BLaER1 (cell line): Measurements from ENCODE around the gene PDHB.

Experiments
- H3K27ac ChIP-seq: shearing (Covaris generic); formaldehyde crosslinking; 2 replicates; pipeline ENCODE4 v1.8.1; 2022
- H3K27me3 ChIP-seq: shearing (Covaris generic); formaldehyde crosslinking; 2 replicates; pipeline ENCODE4 v1.8.1; 2022
- H3K36me3 ChIP-seq: shearing (Covaris generic); formaldehyde crosslinking; 2 replicates; pipeline ENCODE4 v1.8.1; 2022
- H3K4me1 ChIP-seq: shearing (Covaris generic); formaldehyde crosslinking; 2 replicates; pipeline ENCODE4 v1.8.1; 2022
- H3K4me2 ChIP-seq: shearing (Covaris generic); formaldehyde crosslinking; 2 replicates; pipeline ENCODE4 v1.8.1; 2022
- H3K4me3 ChIP-seq: shearing (Covaris generic); formaldehyde crosslinking; 2 replicates; pipeline ENCODE4 v1.8.1; 2022
- H3K9ac ChIP-seq: shearing (Covaris generic); formaldehyde crosslinking; 2 replicates; pipeline ENCODE4 v1.8.1; 2022
- H3K9me3 ChIP-seq: shearing (Covaris generic); formaldehyde crosslinking; 2 replicates; pipeline ENCODE4 v1.8.1; 2022
- H4K20me1 ChIP-seq: shearing (Covaris generic); formaldehyde crosslinking; 2 replicates; pipeline ENCODE4 v1.8.1; 2022
- Cebpa-rat ChIP-seq: shearing (Covaris generic); IDR thresholded peaks from 2 replicates; pipeline ENCODE4 v1.8.1; 2022

Gene PDHB

GRCh38 chr3:58411036-58411435 lies 22.6 kb downstream of the PDHB start:
- no peaks in the 10 kb centered on the region for H3K9me3 ChIP-seq
- no peak overlapping the region for H3K27ac ChIP-seq
- peaks cover 9% of the 10 kb centered on the region for H3K4me1 ChIP-seq
- peaks cover 92% of the 10 kb centered on the region for H3K36me3 ChIP-seq
- no peaks in the 10 kb centered on the region for H3K27me3 ChIP-seq
- H3K4me3 ChIP-seq: no peak overlapping the region
- no peak overlapping the region for H3K4me2 ChIP-seq
- H3K9ac ChIP-seq: no peak overlapping the region
- no peak for TF ChIP-seq Cebpa-rat
- H4K20me1 ChIP-seq: no peaks in the 10 kb centered on the region; the same call in 1 of the 2 replicates

- Histone ChIP-seq H3K4me3 (no peak overlapping the region), H3K9me3 (no peaks in the 10 kb centered on the region), H3K4me1 (peaks cover 9% of the 10 kb centered on the region), H4K20me1 (no peaks in the 10 kb centered on the region; the same call in 1 of the 2 replicates), H3K36me3 (peaks cover 93% of the 10 kb centered on the region), H3K4me2 (no peak overlapping the region), H3K9ac (no peak overlapping the region), H3K27ac (no peak overlapping the region), H3K27me3 (no peaks in the 10 kb centered on the region)
- no peak for TF ChIP-seq Cebpa-rat
Observed at GRCh38 chr3:58409663-58410062, 24.0 kb downstream of the PDHB start.

DNA sequence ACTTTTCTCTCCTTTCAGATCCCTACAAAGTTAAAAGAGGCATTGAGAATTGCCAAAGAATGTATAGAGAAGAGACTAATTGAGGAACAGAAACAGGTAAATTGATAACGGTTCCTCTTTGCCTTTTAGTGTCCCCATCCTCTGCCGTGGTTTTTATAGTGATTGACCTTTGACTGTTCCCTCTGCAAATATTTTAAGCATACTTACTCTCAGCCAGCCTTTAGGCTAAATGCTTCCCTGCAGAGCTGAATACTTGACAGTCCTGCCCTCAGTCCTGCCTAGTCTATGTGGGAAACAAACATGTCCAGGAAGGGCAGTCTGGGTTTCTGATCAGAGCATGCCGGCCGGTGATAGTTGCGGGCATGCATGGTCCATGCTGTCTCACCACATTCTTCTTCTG lies 24.7 kb downstream of the PDHB start:
- H3K4me2 ChIP-seq: no peak overlapping the region
- no peaks in the 10 kb centered on the region for H3K9me3 ChIP-seq
- H3K36me3 ChIP-seq: peaks cover 100% of the 10 kb centered on the region

GRCh38 chr3:58404396-58404795 lies 29.2 kb downstream of the PDHB start:
- no peaks in the 10 kb centered on the region; the same call in 1 of the 2 replicates for H4K20me1 ChIP-seq
- TF ChIP-seq Cebpa-rat: no peak
- H3K36me3 ChIP-seq: peaks cover 93% of the 10 kb centered on the region
- peaks cover 12% of the 10 kb centered on the region; the same call in 1 of the 2 replicates for H3K4me1 ChIP-seq
- no peaks in the 10 kb centered on the region for H3K9me3 ChIP-seq
- no peak overlapping the region for H3K4me3 ChIP-seq
- no peaks in the 10 kb centered on the region for H3K27me3 ChIP-seq
- no peak overlapping the region for H3K9ac ChIP-seq
- H3K4me2 ChIP-seq: no peak overlapping the region
- H3K27ac ChIP-seq: no peak overlapping the region

More for the DNA sequence above, 24.7 kb downstream of the PDHB start:
- Histone ChIP-seq H3K4me3 (no peak overlapping the region), H3K4me1 (peaks cover 2% of the 10 kb centered on the region), H3K9ac (no peak overlapping the region), H3K27me3 (no peaks in the 10 kb centered on the region), H4K20me1 (no peaks in the 10 kb centered on the region; the same call in 1 of the 2 replicates), H3K27ac (no peak overlapping the region)
- TF ChIP-seq Cebpa-rat: no peak

GRCh38 chr3:58403513-58404109 lies 30.0 kb downstream of the PDHB start:
- H3K27me3 ChIP-seq: no peaks in the 10 kb centered on the region
- peaks cover 93% of the 10 kb centered on the region for H3K36me3 ChIP-seq
- peaks cover 12% of the 10 kb centered on the region; the same call in 1 of the 2 replicates for H3K4me1 ChIP-seq
- H3K9ac ChIP-seq: no peak overlapping the region
- no peak overlapping the region for H3K4me3 ChIP-seq
- no peaks in the 10 kb centered on the region; the same call in 1 of the 2 replicates for H4K20me1 ChIP-seq
- H3K27ac ChIP-seq: no peak overlapping the region
- no peak overlapping the region for H3K4me2 ChIP-seq
- H3K9me3 ChIP-seq: no peaks in the 10 kb centered on the region
- TF ChIP-seq Cebpa-rat: no peak

- H3K36me3 ChIP-seq: peaks cover 93% of the 10 kb centered on the region
- TF ChIP-seq Cebpa-rat: no peak
- H3K4me3 ChIP-seq: no peak overlapping the region
- no peak overlapping the region for H3K4me2 ChIP-seq
- H3K27ac ChIP-seq: no peak overlapping the region
- H3K9me3 ChIP-seq: no peaks in the 10 kb centered on the region
- H4K20me1 ChIP-seq: no peaks in the 10 kb centered on the region; the same call in 1 of the 2 replicates
- peaks cover 12% of the 10 kb centered on the region; the same call in 1 of the 2 replicates for H3K4me1 ChIP-seq
- no peaks in the 10 kb centered on the region for H3K27me3 ChIP-seq
- no peak overlapping the region for H3K9ac ChIP-seq
Observed at GRCh38 chr3:58398669-58399333, 34.8 kb downstream of the PDHB start.

DNA sequence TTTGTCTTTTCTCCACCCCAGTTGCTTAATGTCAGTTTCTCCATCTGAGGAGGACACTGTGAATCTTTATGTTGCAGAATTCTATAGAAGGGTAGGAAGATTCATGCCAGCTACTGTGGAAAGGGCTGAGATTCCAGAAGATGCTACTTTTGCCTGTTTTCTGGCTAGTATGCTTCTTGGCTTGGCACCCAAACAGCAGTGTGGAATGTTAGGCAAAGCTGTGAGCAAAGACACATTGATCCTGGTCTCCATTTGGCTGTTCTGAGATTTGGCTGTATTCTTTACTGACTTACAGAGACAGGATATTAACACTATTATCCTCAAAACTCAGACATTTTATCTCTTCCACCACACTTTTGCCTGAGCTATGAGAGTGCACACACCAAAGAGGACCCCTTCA lies 39.3 kb downstream of the PDHB start:
- no peak overlapping the region for H3K27ac ChIP-seq
- no peaks in the 10 kb centered on the region; the same call in 1 of the 2 replicates for H4K20me1 ChIP-seq
- TF ChIP-seq Cebpa-rat: no peak
- H3K4me1 ChIP-seq: no peaks in the 10 kb centered on the region
- H3K9ac ChIP-seq: no peak overlapping the region
- no peak overlapping the region for H3K4me2 ChIP-seq
- no peaks in the 10 kb centered on the region for H3K9me3 ChIP-seq
- no peaks in the 10 kb centered on the region for H3K27me3 ChIP-seq
- H3K36me3 ChIP-seq: peaks cover 95% of the 10 kb centered on the region
- H3K4me3 ChIP-seq: no peak overlapping the region

DNA sequence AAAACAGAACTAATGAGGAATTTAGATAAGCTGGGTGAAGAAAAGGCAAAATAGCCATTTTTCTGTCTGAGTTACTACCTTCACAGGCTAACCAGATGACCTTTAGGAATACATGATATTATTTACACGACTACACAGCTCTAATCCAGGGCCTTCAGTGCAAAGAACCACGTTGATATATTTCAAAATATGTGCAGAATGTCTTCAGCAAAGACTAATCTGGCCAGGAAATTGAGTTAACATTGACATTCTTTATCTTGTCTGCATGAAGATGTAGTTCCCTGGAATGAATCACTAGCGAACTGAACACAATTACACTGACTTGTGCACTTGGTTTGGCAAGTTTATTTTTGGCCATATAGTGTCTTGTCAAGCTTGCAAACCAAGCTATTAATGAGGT lies 41.5 kb downstream of the PDHB start:
- Histone ChIP-seq H3K4me1 (peaks cover 8% of the 10 kb centered on the region), H3K27ac (no peak overlapping the region), H3K9ac (no peak overlapping the region), H3K36me3 (peaks cover 86% of the 10 kb centered on the region), H3K4me2 (no peak overlapping the region), H3K4me3 (no peak overlapping the region), H4K20me1 (peaks cover 6% of the 10 kb centered on the region; the same call in 1 of the 2 replicates), H3K9me3 (no peaks in the 10 kb centered on the region), H3K27me3 (no peaks in the 10 kb centered on the region)
- no peak for TF ChIP-seq Cebpa-rat

DNA sequence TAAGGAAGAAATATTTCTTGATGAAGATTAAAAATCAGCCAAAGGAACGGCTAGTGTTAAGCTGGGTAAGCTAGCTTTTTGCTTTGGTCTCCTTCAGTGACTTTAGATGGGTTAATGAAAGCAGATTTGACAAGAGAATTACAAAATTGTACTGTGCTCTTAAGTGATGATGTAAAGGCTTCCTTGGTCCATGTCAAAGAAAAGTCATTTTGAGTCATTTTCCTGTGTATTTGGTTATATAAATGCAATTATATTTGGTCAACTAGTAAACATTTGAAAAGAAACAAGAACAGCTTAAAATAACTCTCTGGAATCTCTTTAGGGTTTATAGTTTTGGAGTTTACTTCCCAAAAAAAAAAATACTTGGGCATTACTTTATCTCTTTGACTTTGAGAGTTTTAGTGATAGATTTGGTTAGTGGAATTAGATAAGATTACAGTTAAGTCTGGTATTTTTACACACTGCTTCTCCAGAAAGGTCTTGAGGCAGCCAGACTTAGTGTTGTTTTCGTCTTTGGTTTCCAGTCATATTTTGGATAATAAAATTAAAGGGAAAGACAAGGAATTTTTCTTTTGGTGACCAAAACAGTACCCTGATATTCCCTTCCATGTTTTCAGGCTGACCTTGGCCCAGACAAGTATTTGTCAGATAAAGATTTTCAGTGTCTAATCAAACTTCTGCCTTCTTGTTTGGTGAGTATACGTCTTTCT lies 42.3 kb downstream of the PDHB start:
- no peak overlapping the region for H3K27ac ChIP-seq
- H3K27me3 ChIP-seq: no peaks in the 10 kb centered on the region
- H3K4me3 ChIP-seq: no peak overlapping the region
- TF ChIP-seq Cebpa-rat: no peak
- no peak overlapping the region for H3K4me2 ChIP-seq
- H3K9me3 ChIP-seq: no peaks in the 10 kb centered on the region
- H3K9ac ChIP-seq: no peak overlapping the region
- H3K36me3 ChIP-seq: peaks cover 86% of the 10 kb centered on the region
- H3K4me1 ChIP-seq: peaks cover 17% of the 10 kb centered on the region
- peaks cover 9% of the 10 kb centered on the region; the same call in 1 of the 2 replicates for H4K20me1 ChIP-seq
